DMS153 treated with DMSO at 0.1 percent for 48 hours (cell line): ENCODE results near the gene LPP.

ENCODE experiments used
- DNase-seq: peaks from one replicate; lab custom pipeline; 2025; ENCODE audit not compliant: unreplicated experiment; lab: John Stamatoyannopoulos, UW

LPP gene

GRCh38 chr3:188539631-188540194 is 385.8 kb downstream of the LPP start:
- DNase-seq = no peak

DNA sequence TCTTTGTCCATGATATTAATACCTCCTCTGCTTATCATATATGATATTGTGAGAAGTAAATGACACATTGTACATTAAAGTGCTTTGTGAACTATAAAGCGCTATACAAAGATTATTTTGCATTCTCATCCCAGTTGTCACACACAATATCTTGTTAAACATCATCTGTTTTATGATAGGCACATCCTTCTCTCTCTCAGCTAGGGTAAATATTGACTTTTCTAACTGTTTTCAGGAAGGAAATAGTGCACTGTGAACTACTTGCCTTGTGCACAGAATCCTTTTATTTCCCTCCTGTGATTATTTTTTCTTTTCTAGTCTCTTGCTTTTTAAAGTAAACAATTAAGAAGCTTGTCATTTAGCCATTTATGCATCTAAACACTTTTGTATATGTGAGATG is 388.2 kb downstream of the LPP start:
- DNase-seq = peak; percentile 36

GRCh38 chr3:188544012-188544411 is 390.1 kb downstream of the LPP start:
- no peak for DNase-seq

DNA sequence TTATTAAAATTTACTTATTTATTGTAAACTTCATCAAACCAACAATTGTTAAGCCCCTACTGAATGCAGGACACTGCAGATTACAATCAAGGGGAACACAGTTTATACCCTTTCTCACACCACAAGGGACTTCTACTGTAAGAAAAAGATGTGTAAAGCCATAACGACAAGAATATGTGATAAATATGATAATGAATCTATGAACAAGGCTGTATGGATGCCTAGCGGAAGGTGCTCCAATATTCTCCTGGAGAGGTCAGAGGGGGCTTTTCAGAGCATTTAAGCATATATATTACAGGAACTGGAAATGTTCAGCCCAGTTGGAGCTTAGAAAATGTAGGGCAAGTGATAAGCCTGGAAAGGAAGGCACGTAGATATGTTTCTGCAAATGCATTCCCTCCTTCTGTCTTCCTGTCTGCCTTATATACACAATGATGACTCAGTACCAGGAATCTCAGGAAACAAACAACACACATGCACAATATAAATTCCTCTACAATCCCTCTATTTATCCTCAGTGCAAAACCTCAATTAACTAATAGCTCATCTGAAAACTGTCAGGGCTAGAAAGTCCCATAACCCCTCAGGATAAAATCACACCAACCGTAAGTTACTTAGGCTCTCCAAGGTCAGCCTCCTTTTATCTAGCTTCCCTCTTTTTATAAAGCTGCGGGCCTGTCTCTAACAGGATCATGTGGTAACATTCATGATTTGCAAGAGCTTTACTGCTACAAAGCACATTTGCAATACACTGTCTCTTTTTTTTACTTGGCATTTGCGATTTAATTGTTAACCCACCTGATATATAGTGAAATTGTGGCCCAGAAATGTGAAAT is 393.1 kb downstream of the LPP start:
- DNase-seq = peak; percentile 3

- no peak for DNase-seq
Observed at GRCh38 chr3:188553569-188553968, 399.6 kb downstream of the LPP start.

- DNase-seq = no peak
Observed at GRCh38 chr3:188554404-188554803, 400.4 kb downstream of the LPP start.

DNA sequence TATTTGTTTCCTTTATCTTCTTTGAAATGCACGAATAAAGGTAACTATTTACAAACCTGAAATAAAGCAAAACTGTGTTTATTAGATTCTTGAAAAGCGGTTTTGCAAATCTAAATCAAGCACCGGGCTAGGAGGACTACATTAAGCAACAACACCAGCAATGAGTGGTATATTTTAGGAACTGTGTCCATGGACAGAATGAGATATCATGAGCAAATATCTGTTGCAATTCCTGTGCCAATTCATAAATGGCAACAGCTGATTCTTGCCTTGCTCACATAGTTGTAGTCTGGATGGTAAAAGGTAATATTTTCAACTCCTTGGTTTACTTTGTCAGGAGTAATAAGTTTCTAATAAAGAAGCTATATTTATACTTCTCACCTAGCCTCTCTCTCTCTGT is 403.3 kb downstream of the LPP start:
- DNase-seq = no peak

DNA sequence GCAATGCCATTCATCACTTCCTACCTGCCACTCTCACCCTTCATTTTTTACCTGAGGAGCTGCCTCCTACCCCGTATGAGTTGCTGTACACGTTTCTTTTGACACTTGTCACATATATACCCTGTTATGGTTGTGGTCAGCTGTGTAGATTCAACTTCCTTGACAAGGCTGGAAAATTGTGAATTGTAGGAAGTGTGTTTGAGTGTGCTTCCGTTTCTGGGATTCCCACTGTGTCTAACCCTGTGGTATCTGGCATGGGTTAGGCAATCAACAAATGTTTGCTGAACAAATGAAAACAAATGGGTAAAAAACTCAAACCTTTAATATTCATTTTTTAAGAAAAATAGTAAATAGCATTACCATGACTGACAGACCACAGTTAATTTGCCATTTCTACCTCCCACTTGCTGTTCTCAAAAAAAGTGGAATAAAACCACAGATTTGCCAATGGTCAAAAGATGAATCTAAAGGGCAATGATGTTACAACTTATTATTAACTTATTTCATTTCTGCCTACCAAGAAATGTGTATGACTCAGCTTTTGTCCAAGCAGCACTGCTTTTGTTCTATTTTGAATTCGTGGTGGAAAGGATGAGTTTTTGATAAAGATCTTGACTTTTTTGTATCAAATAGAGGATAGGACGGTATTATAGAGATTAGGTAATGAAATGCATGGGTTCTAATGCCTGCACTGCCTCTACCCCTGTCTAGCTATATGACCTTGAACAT is 404.6 kb downstream of the LPP start:
- no peak for DNase-seq

DNA sequence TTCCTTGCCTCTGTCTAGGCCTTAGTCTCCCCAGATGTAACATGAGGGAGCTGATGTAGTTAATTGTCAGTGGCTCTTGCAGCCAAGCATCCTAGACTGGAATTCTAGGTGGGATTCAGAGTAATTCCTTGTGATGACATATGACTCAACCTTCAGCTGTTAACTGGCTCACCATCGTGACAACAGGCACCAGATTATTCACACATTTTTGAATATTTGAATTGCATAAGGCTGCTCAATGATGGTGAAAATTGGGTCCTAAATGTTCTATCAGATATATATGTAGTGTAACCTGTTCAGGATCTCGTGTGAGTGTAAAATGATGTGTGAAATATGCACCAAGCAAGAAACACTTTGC is 405.1 kb downstream of the LPP start:
- no peak for DNase-seq

- DNase-seq = no peak
Observed at GRCh38 chr3:188559856-188560255, 405.9 kb downstream of the LPP start.

- no peak for DNase-seq
Observed at GRCh38 chr3:188562144-188562543, 408.2 kb downstream of the LPP start.

DNA sequence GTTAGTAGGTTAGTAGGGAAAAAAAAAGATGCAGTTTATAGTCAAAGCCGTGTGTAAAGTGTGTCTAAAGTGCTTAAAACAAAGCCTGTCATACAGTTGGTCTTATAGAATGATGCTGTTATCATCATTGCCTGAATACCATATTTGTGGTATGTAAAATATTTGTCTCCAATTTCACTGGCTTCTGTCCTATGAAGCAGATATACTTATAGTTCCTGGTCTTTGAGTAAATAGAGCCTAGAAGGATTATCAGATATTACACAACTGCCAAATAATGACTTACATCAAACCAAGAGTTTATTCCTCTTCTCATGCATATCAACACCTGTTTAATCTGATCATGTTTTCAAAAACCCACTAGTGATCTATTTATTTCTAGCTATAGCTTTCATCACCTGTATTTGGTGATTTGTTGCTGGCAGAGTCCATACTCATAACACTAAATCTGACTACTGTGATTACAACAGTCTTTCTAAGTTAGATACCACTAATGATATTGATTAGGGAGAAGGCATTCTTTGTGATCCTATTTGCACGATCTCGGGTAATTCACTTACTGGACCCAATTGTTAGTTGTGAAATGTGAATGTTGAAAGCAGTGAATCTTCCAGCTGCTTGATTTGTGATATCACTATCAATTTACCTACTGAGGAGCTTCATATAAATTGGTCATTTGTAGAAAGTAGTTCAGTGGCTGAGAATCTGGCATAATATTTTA is 413.7 kb downstream of the LPP start:
- DNase-seq = no peak

- DNase-seq = no peak
Observed at GRCh38 chr3:188568736-188569135, 414.8 kb downstream of the LPP start.

DNA sequence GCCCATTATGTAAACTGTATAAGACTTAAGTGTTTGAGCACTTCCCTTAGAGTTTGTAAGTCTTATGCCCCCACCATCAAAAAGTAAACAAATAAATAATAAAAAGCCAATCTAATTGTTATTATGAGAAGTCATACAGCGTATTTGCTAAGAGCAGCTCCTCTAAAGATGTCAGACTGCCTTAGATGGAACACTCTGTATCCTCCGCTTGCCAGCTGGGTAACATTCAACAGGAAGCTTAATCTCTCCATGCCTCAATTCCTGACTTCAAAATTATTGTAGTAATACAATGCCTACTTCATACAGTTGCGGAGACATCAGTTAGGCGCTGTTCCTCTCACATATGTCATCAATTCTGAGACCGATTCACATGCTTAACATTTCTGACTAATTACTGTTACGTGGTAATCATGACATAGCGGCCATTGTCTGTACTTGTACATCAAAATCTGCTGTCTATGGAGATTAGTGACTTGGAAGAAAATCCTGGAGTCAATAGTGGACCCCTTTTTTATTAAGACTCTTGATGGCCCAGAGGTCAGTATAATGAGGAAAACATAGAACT is 417.7 kb downstream of the LPP start:
- DNase-seq = no peak

DNA sequence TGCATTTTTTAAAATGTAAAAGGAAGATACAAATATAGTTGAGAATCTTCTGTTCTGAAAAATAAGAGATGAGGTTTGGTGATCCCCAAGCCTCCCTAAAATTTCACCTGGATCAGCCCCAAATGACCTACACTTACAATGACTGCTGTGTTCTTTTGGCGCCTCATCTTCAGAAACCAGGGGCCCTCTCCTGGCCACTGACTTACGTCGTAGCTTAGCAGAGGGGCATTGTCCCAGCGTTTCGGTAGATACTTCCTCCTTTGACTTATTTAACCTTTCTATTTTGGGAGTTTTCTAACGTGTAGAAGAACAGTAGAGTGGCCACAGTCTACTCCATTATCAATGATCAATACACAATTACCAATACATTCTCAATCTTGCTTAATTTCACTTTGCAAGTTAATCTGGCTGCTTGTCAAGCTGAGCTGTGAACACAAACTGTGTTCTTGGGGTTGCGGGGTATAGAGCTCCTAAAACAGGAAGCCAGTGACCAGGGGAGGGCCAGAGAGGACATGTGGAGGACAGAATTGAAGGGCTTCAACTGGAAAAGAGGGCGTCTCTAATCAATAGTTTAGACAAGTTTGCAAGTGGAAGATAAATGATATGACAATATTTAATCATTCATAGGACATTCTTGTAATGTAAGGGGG is 419.5 kb downstream of the LPP start:
- no peak for DNase-seq

DNA sequence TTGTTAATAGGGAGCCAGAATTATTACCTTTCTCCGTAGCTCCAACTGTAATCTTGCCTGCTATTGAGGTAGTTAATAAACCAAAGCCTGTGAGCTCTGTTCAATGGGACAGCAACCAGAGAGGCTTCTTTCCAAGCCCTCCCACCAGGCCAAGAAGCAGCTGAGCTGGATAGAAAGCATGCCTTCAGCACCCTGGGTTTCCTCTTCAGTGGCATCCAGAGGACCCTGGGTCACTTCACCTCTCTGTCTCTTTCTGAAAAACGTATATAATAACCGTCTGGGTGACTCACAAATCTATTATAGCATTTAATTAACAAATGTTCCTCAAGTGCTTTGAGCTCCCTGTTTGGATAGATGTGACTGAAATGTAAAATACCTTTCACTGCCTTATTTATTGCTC is 420.0 kb downstream of the LPP start:
- no peak for DNase-seq

GRCh38 chr3:188574885-188575284 is 420.9 kb downstream of the LPP start:
- no peak for DNase-seq

DNA sequence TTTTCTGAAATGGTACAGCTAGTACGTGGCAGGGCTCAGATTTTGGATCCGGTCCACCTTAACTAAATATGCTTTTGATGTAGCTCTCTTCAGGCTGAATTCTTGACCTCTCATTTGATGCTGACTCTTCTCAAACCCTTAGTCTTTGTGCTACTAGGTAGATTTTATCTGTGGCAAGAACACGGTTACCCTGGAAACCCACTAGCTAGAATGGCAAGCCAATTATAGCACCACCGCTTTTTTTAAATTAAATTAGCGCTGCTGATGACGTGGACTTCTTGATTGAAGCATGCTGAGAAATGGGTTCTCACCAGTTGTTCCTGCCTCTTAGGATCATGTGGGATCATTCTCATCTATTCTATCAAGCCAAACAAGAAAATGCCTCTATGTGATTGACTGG is 421.5 kb downstream of the LPP start:
- DNase-seq = no peak

- no peak for DNase-seq
Observed at GRCh38 chr3:188577539-188577938, 423.6 kb downstream of the LPP start.

GRCh38 chr3:188578576-188579363 is 424.8 kb downstream of the LPP start:
- DNase-seq = no peak
